Nucleus accumbens (tissue), 56 donors: Measurements from ENCODE around the gene TSPAN3.

ENCODE experiments used
- DNase-seq, 56 donors: peaks; one replicate each; lab custom pipeline; 2025; lab: John Stamatoyannopoulos, UW

Gene TSPAN3

GRCh38 chr15:77025941-77026411 lies 44.9 kb downstream of the TSPAN3 start:
- no peak for DNase-seq

GRCh38 chr15:77025083-77025901 lies 45.6 kb downstream of the TSPAN3 start:
- no peak for DNase-seq

- peak in 39 of 56 donors; percentile 7 to 84 (median 40) for DNase-seq
Observed at GRCh38 chr15:77024273-77025082, 46.4 kb downstream of the TSPAN3 start.

- no peak for DNase-seq
Observed at GRCh38 chr15:77023576-77024272, 47.2 kb downstream of the TSPAN3 start.

GRCh38 chr15:77022646-77023575 lies 48.0 kb downstream of the TSPAN3 start:
- no peak for DNase-seq

- no peak for DNase-seq
Observed at GRCh38 chr15:77021803-77022381, 49.0 kb downstream of the TSPAN3 start.

GRCh38 chr15:77021088-77021481 lies 49.8 kb downstream of the TSPAN3 start:
- DNase-seq: no peak

GRCh38 chr15:77020348-77021087 lies 50.4 kb downstream of the TSPAN3 start:
- DNase-seq: no peak

- DNase-seq: no peak
Observed at GRCh38 chr15:77019521-77020331, 51.2 kb downstream of the TSPAN3 start.

- no peak for DNase-seq
Observed at GRCh38 chr15:77018796-77019505, 52.0 kb downstream of the TSPAN3 start.

GRCh38 chr15:77017761-77018720 lies 52.9 kb downstream of the TSPAN3 start:
- no peak for DNase-seq

GRCh38 chr15:77017091-77017660 lies 53.7 kb downstream of the TSPAN3 start:
- DNase-seq: no peak

- no peak for DNase-seq
Observed at GRCh38 chr15:77016321-77016695, 54.6 kb downstream of the TSPAN3 start.

GRCh38 chr15:77015646-77016320 lies 55.1 kb downstream of the TSPAN3 start:
- DNase-seq: no peak
